Measurements from ENCODE around the gene ARPC1A. TPM values are rescaled to one million over a fixed set of nuclear protein-coding genes. Genes with fewer than 3 reads are reported as not detected.
A peak's percentile ranks its signal among the peaks of the same experiment; 100 is the strongest.

Gene ARPC1A
- total and polyA plus RNA-seq, 2 donors (not counting 1 experiment from before 2014, with no cell fraction given), result 184 to 226 TPM

GRCh38 chr7:99365318-99366141 is 39.8 kb downstream of the ARPC1A start:
- H2AFZ ChIP-seq (ENCODE audit: low read length), result no peak overlapping the region
- H3K4me3 ChIP-seq (replicated peaks in 1 of 4; ENCODE audit: control extremely low read depth in 1 of 4, insufficient read depth in 1 of 4, low read depth in 3 of 4, low read length in 4 of 4), result no peak overlapping the region
- no peaks in the 10 kb centered on the region for H3K4me1 ChIP-seq (ENCODE audit: control insufficient read depth, extremely low read depth, insufficient read depth, low read length)
- no peaks in the 10 kb centered on the region for H4K20me1 ChIP-seq (ENCODE audit: control insufficient read depth, extremely low read depth, insufficient read depth, low read length)
- H3K36me3 ChIP-seq (ENCODE audit: control insufficient read depth, insufficient read depth, low read length), result peaks cover 20% of the 10 kb centered on the region
- H3K27ac ChIP-seq (ENCODE audit: insufficient read depth, low read length), result no peak overlapping the region
- H3K9me3 ChIP-seq (ENCODE audit: control insufficient read depth, insufficient read depth, low read depth, low read length), result no peaks in the 10 kb centered on the region
- H3K9ac ChIP-seq (ENCODE audit: insufficient read depth, low read length), result no peak overlapping the region
- no peaks in the 10 kb centered on the region for H3K27me3 ChIP-seq (ENCODE audit: control insufficient read depth, insufficient read depth, low read length)
- no peaks in the 10 kb centered on the region for H3K79me2 ChIP-seq (ENCODE audit: control insufficient read depth, insufficient read depth, low read length)
- no peak for DNase-seq (ENCODE audit: low read depth in 2 of 2)
- no peak overlapping the region for H3K4me2 ChIP-seq (ENCODE audit: extremely low read depth, insufficient read depth, low read length)
- TF ChIP-seq EZH2 (IDR thresholded peaks at IDR 0.05; ENCODE audit: low read length, missing control alignments), result no peak
- TF ChIP-seq CTCF (conservative IDR thresholded peaks at IDR 0.05 in 1 of 2, IDR thresholded peaks at IDR 0.05 in 1 of 2; ENCODE audit: low read depth in 1 of 2, low read length in 2 of 2), result peak; percentile 23 to 58

- DNase-seq (ENCODE audit: low read depth in 2 of 2), result no peak
These were observed 40.9 kb downstream of the ARPC1A start for GRCh38 chr7:99366646-99367045.

More at GRCh38 chr7:99366646-99367045, 40.9 kb downstream of the ARPC1A start:
- no peak overlapping the region for H3K27ac ChIP-seq (ENCODE audit: insufficient read depth, low read length)
- TF ChIP-seq CTCF (conservative IDR thresholded peaks at IDR 0.05 in 1 of 2, IDR thresholded peaks at IDR 0.05 in 1 of 2; ENCODE audit: low read depth in 1 of 2, low read length in 2 of 2) (no peak), EZH2 (IDR thresholded peaks at IDR 0.05; ENCODE audit: low read length, missing control alignments) (no peak)
- H3K27me3 ChIP-seq (ENCODE audit: control insufficient read depth, insufficient read depth, low read length), result no peaks in the 10 kb centered on the region
- H3K9me3 ChIP-seq (ENCODE audit: control insufficient read depth, insufficient read depth, low read depth, low read length), result no peaks in the 10 kb centered on the region
- no peaks in the 10 kb centered on the region for H3K4me1 ChIP-seq (ENCODE audit: control insufficient read depth, extremely low read depth, insufficient read depth, low read length)
- peaks cover 16% of the 10 kb centered on the region for H3K36me3 ChIP-seq (ENCODE audit: control insufficient read depth, insufficient read depth, low read length)
- H2AFZ ChIP-seq (ENCODE audit: low read length), result no peak overlapping the region
- no peak overlapping the region for H3K4me3 ChIP-seq (replicated peaks in 1 of 4; ENCODE audit: control extremely low read depth in 1 of 4, insufficient read depth in 1 of 4, low read depth in 3 of 4, low read length in 4 of 4)
- H3K79me2 ChIP-seq (ENCODE audit: control insufficient read depth, insufficient read depth, low read length), result no peaks in the 10 kb centered on the region
- no peaks in the 10 kb centered on the region for H4K20me1 ChIP-seq (ENCODE audit: control insufficient read depth, extremely low read depth, insufficient read depth, low read length)
- H3K9ac ChIP-seq (ENCODE audit: insufficient read depth, low read length), result no peak overlapping the region
- H3K4me2 ChIP-seq (ENCODE audit: extremely low read depth, insufficient read depth, low read length), result no peak overlapping the region

Data from fibroblast of lung (primary cell).